ENCODE results near the gene LIN9.
"Not testable (repeated sequence)": the region's sequence is repeated elsewhere in the genome, so short reads cannot be mapped to it uniquely, and the experiment has no call there.

The LIN9 gene

DNA sequence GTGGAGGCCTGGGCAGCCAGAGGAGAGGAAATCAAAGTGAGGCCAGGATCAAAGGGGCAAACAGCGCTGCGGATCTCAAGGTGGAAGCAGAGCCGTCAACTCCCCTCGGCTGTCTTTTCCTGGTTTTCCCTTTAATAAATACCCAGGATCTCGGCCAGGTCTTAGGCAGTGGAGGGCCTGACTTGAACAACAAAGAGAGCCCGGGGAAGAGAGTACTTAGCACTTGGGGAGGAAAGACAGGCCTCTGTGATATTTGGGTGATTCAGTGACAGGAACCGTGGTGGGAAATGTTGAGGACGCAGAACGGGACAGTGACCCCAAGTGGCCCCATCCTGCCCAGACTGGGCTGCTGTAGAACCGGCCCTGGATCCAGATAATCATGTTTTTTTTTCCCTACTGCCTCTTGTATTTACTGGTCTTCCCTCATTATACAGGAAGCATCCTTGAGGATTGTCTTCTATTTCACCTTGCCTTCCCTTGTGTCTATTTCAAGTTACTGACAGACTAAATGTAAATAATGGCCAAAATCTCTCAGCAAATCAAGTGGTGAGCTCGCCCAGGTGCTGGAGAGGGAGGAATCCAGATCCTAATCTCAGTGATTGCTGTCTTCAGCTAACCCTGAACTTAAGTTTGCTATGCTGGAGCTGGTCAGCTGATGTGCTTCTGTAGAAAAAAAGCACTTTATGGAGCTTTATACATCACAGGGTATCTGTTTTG is 88.3 kb downstream of the LIN9 start:
- DNase-seq (ENCODE audit: insufficient read length, low spot score) (no peak), FAIRE-seq (no peak)

DNA sequence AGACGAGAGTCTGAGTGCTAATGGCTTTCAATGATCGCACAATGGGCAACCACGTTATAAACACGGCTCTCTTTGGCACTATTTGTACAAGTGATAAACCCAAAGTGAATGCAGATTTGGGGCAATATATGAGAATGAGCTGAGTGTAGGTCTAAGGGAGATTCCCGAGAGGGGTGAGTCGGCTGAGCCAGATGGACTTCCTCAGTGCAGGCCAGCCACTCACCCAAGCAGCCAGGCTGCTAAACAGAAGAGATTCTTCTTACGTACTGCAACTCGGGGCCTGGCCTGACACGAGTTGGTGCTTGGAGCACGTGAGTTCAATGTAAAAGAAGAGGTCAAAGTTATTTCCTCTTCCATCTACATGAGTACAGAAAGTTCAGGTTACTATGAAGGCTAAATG is 91.7 kb downstream of the LIN9 start:
- FAIRE-seq (peak; percentile 4), DNase-seq (ENCODE audit: insufficient read length, low spot score) (no peak)

DNA sequence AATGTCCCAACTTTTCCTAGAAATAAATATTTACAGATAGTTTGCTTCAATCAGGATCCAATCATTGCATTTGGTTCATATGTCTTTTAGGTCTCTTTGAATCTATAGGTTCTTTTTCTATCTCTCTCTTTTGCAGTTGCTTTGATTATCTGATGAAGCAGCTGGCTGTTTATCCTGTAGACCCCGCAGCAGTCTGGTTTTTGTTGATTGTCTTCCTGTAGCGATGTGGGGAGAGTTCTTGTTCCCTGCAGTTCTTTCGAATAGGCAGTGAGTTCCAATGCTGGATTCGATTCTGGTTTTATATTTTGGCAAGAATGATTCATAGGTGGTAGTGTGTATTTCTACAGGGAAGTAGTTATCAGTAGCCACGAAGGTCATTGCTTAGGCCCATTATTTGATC is 92.9 kb downstream of the LIN9 start:
- FAIRE-seq, result no peak
- DNase-seq (ENCODE audit: insufficient read length, low spot score), result no peak

DNA sequence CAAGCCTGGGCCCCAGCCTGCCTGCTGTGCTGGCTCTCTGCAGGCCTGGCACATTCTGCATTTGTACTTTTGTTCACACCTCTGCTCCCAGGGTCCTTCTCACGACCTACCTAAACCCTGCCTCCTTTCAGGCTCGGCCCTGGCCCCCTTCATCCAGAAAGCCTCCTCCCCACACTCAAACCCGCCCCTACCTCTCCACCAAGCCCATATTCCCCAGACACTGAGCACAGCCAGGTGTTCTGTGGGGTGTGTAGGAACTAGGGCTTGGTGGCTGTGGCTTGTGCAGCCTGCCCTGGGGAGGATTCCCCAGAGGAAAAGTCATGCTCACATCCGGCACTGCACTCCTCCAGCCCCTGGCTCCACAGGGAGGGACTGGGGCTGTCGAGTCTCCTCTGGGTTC is 93.7 kb downstream of the LIN9 start:
- DNase-seq (ENCODE audit: insufficient read length, low spot score), result no peak
- FAIRE-seq, result no peak

DNA sequence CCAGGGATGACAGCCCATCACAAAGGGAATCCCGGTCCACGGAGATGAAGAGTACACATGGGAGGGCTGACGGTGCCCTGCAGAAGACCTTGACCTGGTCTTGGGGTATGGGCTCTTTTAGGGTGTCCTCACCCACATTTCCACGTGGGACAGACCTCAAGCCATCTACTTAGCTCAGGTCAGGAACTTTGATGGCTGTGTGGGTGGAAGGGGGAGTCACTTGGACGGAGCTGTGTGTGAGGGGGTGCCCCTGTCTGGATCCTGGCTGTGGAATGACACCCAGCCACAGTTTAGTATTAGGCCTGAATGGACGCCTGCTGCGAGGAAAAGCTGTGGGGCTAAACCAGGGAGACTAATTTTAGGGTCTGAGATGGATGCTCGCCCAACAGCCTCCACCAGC is 96.4 kb downstream of the LIN9 start:
- DNase-seq (ENCODE audit: insufficient read length, low spot score), result no peak
- FAIRE-seq, result no peak

DNA sequence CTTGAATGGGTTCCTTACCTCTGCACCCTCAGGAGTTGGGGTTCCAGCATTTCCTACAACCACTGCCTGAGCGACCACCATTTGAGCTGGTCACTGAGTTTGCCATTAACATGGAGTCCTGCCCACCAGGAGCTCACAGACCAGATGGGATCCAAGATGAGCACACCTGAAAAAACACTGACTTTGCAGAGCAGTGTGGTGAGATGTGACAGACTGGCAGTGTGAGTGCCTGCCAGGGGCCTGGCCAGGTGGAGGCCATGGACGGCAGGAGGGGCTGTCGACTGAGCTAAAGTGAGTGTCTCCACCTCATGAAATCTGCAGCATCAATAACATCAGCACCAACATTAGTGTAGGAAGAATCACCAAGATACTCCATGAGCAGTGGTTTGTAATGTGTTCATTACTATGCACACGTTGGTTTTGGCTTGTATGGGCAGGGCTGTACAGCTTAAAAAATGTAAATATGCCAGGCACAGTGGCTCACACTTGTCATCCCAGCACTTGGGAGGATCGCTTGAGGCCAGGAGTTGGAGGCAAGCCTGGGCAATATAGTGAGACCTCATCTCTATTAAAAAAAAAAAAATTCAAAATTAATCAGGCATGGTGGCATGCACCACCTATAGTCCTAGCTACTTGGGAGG is 97.7 kb downstream of the LIN9 start:
- no peak for DNase-seq (ENCODE audit: insufficient read length, low spot score)
- no peak for FAIRE-seq

DNA sequence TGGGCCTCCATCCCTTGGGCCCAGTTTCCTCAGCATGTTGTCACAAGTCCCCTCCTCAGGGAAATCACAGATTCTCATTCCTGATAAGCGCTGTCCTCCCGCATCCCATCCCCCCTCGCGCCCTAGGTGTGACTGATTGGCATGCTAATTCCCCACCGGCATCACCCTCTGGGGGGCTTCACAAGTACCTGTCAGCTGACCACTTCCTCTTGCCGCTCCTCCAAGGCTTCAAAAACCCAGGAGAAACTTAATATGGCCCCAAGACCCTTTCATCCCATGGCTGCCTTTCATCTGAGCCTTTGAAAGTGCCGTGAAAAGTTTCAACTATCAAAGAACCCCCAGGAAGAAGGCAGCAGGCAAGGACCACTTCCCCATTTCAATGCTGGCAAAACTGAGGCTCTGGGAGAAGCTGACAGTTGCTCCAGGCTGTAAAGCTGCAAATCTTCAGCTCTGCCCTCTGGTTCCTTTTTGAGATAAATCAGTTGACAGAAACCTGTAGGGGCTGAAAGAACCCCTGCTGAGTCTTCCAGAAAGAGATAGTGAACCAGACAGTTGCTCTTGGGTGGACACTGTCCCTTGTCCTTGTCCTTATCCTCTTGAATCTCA is 98.3 kb downstream of the LIN9 start:
- FAIRE-seq (no peak), DNase-seq (ENCODE audit: insufficient read length, low spot score) (no peak)

DNA sequence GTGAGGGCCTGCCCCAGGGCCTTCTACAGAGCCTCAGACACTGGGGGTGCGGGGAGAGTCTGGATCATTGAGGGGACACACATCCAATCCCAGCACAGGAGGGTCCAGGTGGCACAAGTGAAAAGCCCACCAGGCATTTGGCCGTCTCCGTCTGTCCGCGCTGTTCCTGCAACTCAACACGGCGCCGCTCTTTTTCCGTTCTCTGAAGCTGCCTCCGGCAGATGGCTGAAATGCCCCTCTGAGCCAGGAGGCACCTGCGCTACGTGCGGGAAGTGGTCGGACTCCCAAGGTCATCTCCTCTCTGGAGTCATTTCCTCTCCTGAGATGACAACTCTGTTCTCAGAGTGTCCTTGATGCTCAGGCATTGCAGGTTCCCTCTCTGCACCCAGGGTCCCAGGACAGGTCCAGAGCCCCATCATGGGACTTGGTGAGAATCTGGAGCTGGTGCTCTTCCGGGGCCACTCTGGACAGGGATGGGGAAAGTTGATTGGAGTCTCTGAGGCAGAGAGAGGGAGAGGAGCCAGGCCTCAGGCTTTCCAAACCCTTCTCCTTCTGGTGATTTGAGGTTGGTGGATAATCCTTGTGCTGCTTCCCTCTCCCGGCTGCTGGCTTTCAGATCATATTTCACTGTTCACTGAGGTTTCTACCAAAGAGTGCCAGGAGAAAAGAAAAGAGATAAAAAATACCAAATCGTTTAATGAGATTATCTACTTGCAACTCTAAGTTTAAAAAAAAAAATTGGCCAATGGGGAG is 99.5 kb downstream of the LIN9 start:
- no peak for DNase-seq (ENCODE audit: insufficient read length, low spot score)
- no peak for FAIRE-seq

DNA sequence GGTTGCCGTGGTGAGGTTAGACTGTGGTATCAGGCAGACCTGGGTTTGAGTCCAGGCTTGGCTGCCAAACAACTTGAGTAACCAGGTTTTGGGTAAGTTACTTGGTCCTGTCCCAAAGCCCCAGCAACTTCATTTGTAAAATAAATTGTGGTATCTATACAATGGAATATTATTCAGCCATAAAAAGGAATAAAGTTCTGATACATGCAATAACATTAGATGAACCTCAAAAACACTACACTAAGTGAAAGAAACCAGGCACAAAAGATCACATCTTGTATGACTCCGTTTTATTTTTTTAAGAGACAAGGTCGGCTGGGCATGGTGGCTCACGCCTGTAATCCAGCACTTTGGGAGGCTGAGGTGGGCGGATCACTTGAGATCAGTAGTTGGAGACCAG is 101.9 kb downstream of the LIN9 start:
- FAIRE-seq, result no peak
- no peak for DNase-seq (ENCODE audit: insufficient read length, low spot score)

DNA sequence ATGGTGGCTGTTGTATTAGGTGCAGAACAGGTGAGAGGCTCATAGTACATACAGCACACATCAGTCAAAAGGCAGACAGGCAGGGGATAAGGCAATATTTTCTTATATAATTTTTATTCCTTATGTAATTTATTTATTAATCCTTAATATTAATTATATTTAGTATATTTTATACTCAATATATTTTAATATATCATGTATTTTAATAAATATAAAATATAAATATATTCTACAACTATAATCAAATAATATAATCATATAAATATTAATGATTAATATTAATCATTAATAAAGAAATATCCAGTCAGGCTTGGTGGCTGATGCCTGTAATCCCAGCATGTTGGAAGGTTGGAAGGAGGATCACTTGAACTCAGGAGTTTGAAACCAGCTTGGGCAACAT is 104.8 kb downstream of the LIN9 start:
- no peak for FAIRE-seq

DNA sequence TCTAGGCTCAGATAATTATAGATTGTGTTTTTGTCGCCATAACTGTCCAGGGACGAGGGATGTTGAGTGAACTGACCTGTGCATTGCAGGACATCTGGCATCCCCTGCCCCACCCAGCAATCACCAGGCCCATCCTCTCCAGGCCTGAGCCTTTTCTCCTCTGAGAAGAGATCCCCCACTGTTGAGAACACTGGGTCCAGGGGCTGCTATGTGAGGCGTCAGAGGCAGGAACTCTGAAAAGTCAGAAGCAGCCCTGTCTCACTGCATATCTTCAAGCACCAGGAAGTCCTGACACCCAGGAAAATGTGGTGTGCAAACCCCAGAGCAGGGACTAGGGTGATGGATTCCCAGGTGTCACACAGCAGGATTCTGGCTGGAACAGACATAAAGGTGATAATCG is 105.3 kb downstream of the LIN9 start:
- FAIRE-seq (no peak), DNase-seq (ENCODE audit: insufficient read length, low spot score) (no peak)

More for the DNA sequence above, 104.8 kb downstream of the LIN9 start:
- DNase-seq (ENCODE audit: insufficient read length, low spot score), result no peak

DNA sequence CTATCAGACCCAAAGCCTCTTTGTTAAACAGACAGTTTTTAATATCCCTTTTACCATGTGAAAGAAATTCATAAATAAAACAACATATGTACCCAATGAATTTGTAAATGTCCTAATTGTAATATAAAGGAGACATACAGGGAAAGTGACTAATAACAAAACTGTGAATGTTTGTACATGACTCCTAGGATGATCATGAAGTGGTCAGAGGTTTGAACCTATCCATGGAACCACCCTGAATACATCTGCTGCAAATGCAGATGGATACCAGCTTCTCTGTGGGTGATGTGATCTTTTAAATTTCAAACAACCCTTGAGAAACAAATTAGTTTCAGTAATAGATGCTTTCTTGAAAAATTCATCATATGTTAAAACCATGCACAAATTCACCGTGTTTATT is 105.7 kb downstream of the LIN9 start:
- no peak for DNase-seq (ENCODE audit: insufficient read length, low spot score)
- no peak for FAIRE-seq

DNA sequence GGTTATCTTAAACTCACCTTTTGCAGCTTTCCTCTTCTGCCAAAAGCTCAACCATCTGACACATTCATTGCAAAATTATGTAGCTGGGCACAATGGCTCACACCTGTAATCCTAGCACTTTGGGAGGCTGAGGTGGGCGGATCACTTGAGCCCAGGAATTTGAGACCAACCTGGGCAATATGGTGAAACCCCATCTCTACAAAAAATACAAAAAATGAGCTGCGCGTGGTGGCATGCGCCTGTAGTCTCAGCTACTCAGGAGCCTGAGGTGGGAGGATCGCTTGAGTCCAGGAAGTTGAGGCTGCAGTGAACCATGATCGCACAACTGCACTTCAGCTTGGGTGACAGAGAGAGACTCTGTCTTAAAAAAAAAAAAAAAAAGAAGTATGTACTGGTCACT is 106.3 kb downstream of the LIN9 start:
- not testable (repeated sequence) for DNase-seq (ENCODE audit: insufficient read length, low spot score); FAIRE-seq

DNA sequence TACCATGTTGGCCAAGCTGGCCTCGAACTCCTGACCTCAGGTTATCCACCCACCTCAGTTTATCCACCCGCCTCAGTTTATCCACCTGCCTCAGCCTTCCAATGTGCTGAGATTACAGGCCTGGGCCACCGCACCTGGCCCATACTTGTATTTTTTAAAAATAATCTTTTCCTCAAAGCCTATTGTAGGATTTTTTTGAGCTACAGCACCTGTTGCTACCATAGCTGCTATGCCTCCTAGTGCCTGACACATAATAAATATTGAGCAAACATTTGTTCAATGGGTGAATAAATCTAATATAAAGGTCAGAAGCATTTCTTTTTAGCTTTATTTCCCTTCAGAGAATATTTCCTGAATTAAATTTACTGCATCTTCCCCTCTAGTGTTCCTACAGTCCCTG is 106.7 kb downstream of the LIN9 start:
- DNase-seq (ENCODE audit: insufficient read length, low spot score) (no peak), FAIRE-seq (no peak)

DNA sequence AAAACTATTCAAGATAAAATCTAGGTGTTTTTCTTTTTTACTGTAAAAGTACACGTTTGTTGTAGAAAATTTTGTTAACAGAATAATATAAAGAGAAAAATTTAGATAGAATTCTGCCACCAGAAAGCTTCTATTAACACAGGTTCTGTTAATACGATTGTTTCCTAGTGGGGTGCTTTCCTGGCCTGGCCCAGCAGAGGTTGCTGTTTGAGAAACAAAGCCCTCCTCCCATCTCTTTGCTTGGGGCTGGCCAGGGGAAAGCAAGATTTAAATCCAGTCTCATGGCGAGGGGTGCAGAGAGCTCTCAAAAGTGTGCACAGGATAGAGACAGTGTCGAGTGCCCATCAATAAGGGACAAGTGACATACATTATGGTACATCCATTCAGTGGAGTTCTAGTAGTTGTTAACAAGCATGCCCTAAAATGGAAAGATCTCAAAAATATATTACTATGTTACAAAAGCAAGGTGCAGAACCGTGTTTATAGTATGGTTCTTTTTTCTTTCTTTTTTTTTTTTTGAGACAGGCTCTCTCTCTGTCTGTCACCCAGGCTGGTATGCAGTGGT is 107.9 kb downstream of the LIN9 start:
- FAIRE-seq, result no peak
- DNase-seq (ENCODE audit: insufficient read length, low spot score), result no peak

DNA sequence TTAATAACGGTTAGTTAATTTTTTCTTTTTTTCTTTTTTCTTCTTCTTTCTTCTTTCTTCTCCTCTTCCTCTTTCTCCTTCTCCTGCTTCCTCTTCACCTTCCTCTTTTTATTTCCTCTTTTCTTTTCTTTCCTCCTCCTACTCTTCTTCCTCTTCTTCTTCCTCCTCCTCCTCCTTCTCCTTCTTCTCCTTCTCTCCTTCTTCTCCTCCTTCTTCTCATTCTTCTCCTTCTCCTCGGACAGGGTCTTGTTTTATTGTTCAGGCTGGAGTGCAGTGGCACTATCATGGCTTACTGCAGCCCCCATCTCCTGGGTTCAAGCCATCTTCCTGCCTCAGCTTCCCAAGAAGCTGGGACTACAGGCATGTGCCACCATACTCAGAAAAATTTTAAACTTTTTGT is 109.0 kb downstream of the LIN9 start:
- FAIRE-seq, result no peak
- no peak for DNase-seq (ENCODE audit: insufficient read length, low spot score)

DNA sequence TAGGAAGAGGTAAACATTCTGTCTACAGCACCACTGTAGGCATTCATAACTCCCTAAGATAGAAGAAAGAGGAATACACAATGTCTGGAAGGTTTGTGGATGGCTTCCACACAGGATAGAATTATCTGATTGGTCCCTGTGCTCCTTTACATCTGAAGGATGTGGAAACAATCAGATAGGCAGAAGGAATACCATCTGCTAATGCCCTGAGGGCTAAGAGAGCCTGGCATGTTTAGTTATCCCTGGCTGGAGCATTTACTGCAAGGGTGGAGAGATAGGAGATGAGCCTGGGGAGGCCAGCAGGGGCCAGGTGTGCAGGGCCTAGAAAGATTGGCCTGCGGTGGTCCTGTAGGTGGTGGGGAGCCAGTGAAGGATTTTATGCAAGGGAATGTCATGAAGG is 113.8 kb downstream of the LIN9 start:
- DNase-seq (ENCODE audit: insufficient read length, low spot score) (no peak), FAIRE-seq (no peak)

DNA sequence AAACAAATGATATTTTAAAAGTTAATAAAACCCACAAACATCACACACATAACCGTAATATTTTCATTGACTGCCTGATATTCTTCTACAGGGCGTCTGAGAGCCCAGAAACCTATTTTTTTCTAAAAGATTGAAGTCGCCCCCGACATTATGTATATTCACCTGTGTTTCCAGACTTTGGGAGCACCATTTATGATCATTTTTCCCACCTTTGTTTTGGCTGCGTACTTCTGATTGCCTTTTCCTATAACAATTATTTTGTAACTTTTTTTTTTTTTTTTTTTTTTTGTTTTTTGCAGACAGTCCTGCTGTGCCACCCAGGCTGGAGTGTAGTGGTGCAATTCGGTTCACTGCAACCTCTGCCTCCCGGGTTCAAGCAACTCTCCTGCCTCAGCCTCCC is 121.6 kb downstream of the LIN9 start:
- no peak for DNase-seq (ENCODE audit: insufficient read length, low spot score)
- no peak for FAIRE-seq

DNA sequence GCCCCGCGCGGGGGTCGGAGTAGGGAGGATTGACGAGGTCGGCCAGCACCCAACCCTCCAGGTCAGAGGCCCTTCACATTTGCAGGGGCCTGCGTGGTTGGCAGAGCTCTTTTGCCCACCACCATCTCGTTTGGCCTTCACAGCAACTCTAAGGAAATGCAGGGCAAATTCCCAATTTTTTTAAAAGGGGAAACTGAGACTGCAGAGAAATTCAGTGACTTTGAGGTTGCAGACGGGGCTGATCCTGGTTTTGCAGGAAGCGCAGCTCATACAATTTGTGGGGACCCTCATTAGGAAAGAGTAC is 122.0 kb downstream of the LIN9 start:
- no peak for FAIRE-seq

DNA sequence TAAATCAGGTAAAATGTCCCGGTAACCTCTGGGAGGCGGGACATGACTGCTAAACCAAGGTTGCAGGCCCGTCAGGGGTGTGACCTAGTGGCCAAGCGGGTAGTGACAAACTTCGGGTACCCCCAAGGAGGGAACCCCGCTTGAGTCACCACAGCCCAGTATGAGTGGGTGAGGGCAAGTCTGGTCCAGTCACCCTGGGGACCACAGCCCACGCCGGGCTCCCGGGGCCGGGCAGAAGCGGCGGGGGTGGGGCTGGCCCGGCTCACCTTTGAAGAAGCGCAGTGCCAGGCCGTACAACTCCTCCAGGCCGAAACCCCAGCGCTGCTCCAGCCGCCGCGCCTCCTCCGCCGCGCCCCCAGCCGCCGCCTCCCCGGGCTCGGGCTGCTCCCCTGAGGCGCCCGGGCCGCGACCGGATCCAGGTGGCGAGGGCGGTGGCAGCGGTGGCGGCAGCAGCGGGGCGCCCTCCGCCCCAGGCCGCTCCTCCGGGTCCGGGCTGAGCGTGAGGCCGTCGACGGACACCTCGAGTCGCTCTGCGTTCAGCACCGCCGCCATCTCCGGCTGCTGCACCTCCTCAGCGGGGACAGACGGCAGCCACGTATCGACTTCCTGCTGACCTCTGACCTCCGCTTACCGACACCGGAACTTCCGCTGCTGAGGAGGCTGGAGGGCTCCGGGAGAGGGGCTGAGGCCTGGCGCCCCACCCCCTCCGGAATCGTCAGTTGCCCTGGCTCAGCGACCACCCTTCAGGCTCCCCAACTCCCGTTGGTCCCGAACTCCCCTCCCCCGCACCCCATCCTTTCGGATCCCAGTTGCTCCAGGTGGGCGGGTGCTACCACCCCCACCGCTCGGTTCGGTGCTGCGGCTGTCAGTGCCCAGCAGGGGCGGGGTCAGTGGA is 122.6 kb downstream of the LIN9 start, which contains the start of gene ACBD3:
TSS of gene ACBD3 (minus strand) at position 618 of the 895 bp plus-strand sequence. CDS start at position 552, 66 bp downstream.
- FAIRE-seq (peak; percentile 92), DNase-seq (ENCODE audit: insufficient read length, low spot score) (peak; percentile 96)

More for the DNA sequence above, 122.0 kb downstream of the LIN9 start:
- DNase-seq (ENCODE audit: insufficient read length, low spot score), result no peak

Data from HTR-8/SVneo (cell line).